ENCODE results near the gene TBC1D25. TPM values are rescaled to one million over a fixed set of nuclear protein-coding genes. Genes with fewer than 3 reads are reported as not detected.

Gene TBC1D25
- total RNA-seq, 1 donor from 2014 or later = 16.4 TPM

- Mint-ChIP-seq H3K9me3 (ENCODE audit: unreplicated experiment) (peaks cover 3% of the 10 kb centered on the region), H3K36me3 (ENCODE audit: unreplicated experiment) (peaks cover 28% of the 10 kb centered on the region), H3K27ac (ENCODE audit: unreplicated experiment) (no peak overlapping the region), H3K4me1 (ENCODE audit: unreplicated experiment) (peaks cover 10% of the 10 kb centered on the region), H3K27me3 (ENCODE audit: unreplicated experiment) (no peaks in the 10 kb centered on the region), H3K4me3 (ENCODE audit: unreplicated experiment) (no peak overlapping the region)
- no peak for TF ChIP-seq CTCF (IDR thresholded peaks at IDR 0.05)
- no peak for DNase-seq (ENCODE audit: extremely low spot score, unreplicated experiment)
These were observed 39.2 kb downstream of the TBC1D25 start for GRCh38 chrX:48578661-48579128.

- no peak overlapping the region for H3K27ac Mint-ChIP-seq (ENCODE audit: unreplicated experiment)
- DNase-seq (ENCODE audit: extremely low spot score, unreplicated experiment) = no peak
- H3K4me1 Mint-ChIP-seq (ENCODE audit: unreplicated experiment) = peaks cover 7% of the 10 kb centered on the region
- peaks cover 3% of the 10 kb centered on the region for H3K9me3 Mint-ChIP-seq (ENCODE audit: unreplicated experiment)
- no peak for TF ChIP-seq CTCF (IDR thresholded peaks at IDR 0.05)
- H3K4me3 Mint-ChIP-seq (ENCODE audit: unreplicated experiment) = no peak overlapping the region
- no peaks in the 10 kb centered on the region for H3K27me3 Mint-ChIP-seq (ENCODE audit: unreplicated experiment)
- peaks cover 28% of the 10 kb centered on the region for H3K36me3 Mint-ChIP-seq (ENCODE audit: unreplicated experiment)
These were observed 39.7 kb downstream of the TBC1D25 start for GRCh38 chrX:48579259-48579658.

- TF ChIP-seq CTCF (IDR thresholded peaks at IDR 0.05) = no peak
- no peaks in the 10 kb centered on the region for H3K27me3 Mint-ChIP-seq (ENCODE audit: unreplicated experiment)
- H3K27ac Mint-ChIP-seq (ENCODE audit: unreplicated experiment) = no peak overlapping the region
- peaks cover 22% of the 10 kb centered on the region for H3K36me3 Mint-ChIP-seq (ENCODE audit: unreplicated experiment)
- DNase-seq (ENCODE audit: extremely low spot score, unreplicated experiment) = no peak
- peaks cover 6% of the 10 kb centered on the region for H3K9me3 Mint-ChIP-seq (ENCODE audit: unreplicated experiment)
- H3K4me1 Mint-ChIP-seq (ENCODE audit: unreplicated experiment) = peaks cover 7% of the 10 kb centered on the region
- H3K4me3 Mint-ChIP-seq (ENCODE audit: unreplicated experiment) = no peak overlapping the region
These were observed 41.1 kb downstream of the TBC1D25 start for GRCh38 chrX:48580662-48581061.

- no peaks in the 10 kb centered on the region for H3K4me1 Mint-ChIP-seq (ENCODE audit: unreplicated experiment)
- no peak for DNase-seq (ENCODE audit: extremely low spot score, unreplicated experiment)
- H3K36me3 Mint-ChIP-seq (ENCODE audit: unreplicated experiment) = peaks cover 1% of the 10 kb centered on the region
- H3K27me3 Mint-ChIP-seq (ENCODE audit: unreplicated experiment) = no peaks in the 10 kb centered on the region
- H3K4me3 Mint-ChIP-seq (ENCODE audit: unreplicated experiment) = no peak overlapping the region
- H3K9me3 Mint-ChIP-seq (ENCODE audit: unreplicated experiment) = peaks cover 9% of the 10 kb centered on the region
- TF ChIP-seq CTCF (IDR thresholded peaks at IDR 0.05) = no peak
- no peak overlapping the region for H3K27ac Mint-ChIP-seq (ENCODE audit: unreplicated experiment)
These were observed 45.2 kb downstream of the TBC1D25 start for GRCh38 chrX:48584698-48585097.

- peaks cover 7% of the 10 kb centered on the region for H3K9me3 Mint-ChIP-seq (ENCODE audit: unreplicated experiment)
- TF ChIP-seq CTCF (IDR thresholded peaks at IDR 0.05) = no peak
- DNase-seq (ENCODE audit: extremely low spot score, unreplicated experiment) = no peak
- H3K4me3 Mint-ChIP-seq (ENCODE audit: unreplicated experiment) = no peak overlapping the region
- H3K27me3 Mint-ChIP-seq (ENCODE audit: unreplicated experiment) = no peaks in the 10 kb centered on the region
- peaks cover 6% of the 10 kb centered on the region for H3K4me1 Mint-ChIP-seq (ENCODE audit: unreplicated experiment)
- no peaks in the 10 kb centered on the region for H3K36me3 Mint-ChIP-seq (ENCODE audit: unreplicated experiment)
- no peak overlapping the region for H3K27ac Mint-ChIP-seq (ENCODE audit: unreplicated experiment)
These were observed 50.1 kb downstream of the TBC1D25 start for GRCh38 chrX:48589482-48590162.
